A172 (cell line): ENCODE data around the gene PIK3R6. TPM values are rescaled to one million over a fixed set of nuclear protein-coding genes. Genes with fewer than 3 reads are reported as not detected.

ENCODE experiments used
- total RNA-seq: library from RNA; depleted of rRNA; stranded (reverse); fragments of >200 nt; shearing (Covaris generic); gene quantifications from 2 replicates; pipeline ENCODE4 v1.2.3, GENCODE V29; 2014; rRNA removed

PIK3R6 gene
- total RNA-seq, 1 experiment from 2014 or later = not detected

Other genes starting within 250 kb of the PIK3R6 start
- gene MYH10, start 236.9 kb downstream of the PIK3R6 start, total RNA-seq = 47.1 and 72.1 TPM in 2 replicates
- gene CCDC42, start 122.8 kb downstream of the PIK3R6 start, total RNA-seq = not detected in 2 replicates
- not detected in 2 replicates for gene SPDYE4, start 109.1 kb downstream of the PIK3R6 start, total RNA-seq
- gene MFSD6L, start 68.3 kb downstream of the PIK3R6 start, total RNA-seq = not detected in 2 replicates
- 0.14 TPM in 1 of 2 replicates, not detected in the other for gene PIK3R5, start 98.0 kb upstream of the PIK3R6 start, total RNA-seq
- gene NTN1, start 153.8 kb upstream of the PIK3R6 start, total RNA-seq = 4.8 and 4.9 TPM in 2 replicates